AG04450 (cell line): ENCODE data around the gene C6orf15. TPM values are rescaled to one million over a fixed set of nuclear protein-coding genes. Genes with fewer than 3 reads are reported as not detected.
"Not testable (repeated sequence)": the region's sequence is repeated elsewhere in the genome, so short reads cannot be mapped to it uniquely, and the experiment has no call there.

Experiments
- CTCF ChIA-PET: fragments of 300-600, 350-600 bp; formaldehyde crosslinking; extraction: SDS; loops from one replicate; lab custom pipeline; 2022; ENCODE audit warnings: antibody characterized with exemption, inconsistent platforms; lab: Charles Lee
- POLR2A ChIA-PET: fragments of 350-600 bp; formaldehyde crosslinking; extraction: SDS; loops from one replicate; lab custom pipeline; 2021; ENCODE audit warnings: antibody characterized with exemption, inconsistent platforms; lab: Yijun Ruan, JAX
- DNase-seq: peaks from one replicate; pipeline ENCODE4 v3.0.0-alpha.2; 2011; ENCODE audit warnings: low read depth, low spot score
- H3K27ac ChIP-seq: one replicate; pipeline ENCODE4 v1.5.1; 2012; ENCODE audit warnings: low read depth, low read length, control low read depth
- H3K27me3 ChIP-seq: one replicate; pipeline ENCODE4 v1.6.0; 2012; ENCODE audit warnings: low read length; ENCODE audit not compliant: control insufficient read depth, insufficient read depth
- H3K4me3 ChIP-seq: 2 replicates; pipeline ENCODE4 v1.5.1; 2011; ENCODE audit warnings: mild to moderate bottlenecking, low read depth, low read length, control low read depth
- H3K9me3 ChIP-seq: 2 replicates; pipeline ENCODE4 v1.5.1; 2012; ENCODE audit warnings: low read length; ENCODE audit not compliant: control insufficient read depth, insufficient read depth
- CTCF ChIP-seq: IDR thresholded peaks from 2 replicates; pipeline ENCODE4 v1.5.1; 2011; ENCODE audit warnings: low read depth, low read length, control low read depth, inconsistent platforms
- polyA plus RNA-seq: library from polyadenylated mRNA; depleted of rRNA; stranded (reverse); fragments of >200 nt; gene quantifications from 2 replicates; pipeline ENCODE4 v1.2.3, GENCODE V29; 2011; rRNA removed
- small RNA-seq: library from RNA; depleted of rRNA; stranded (forward); fragments of <200 nt; gene quantifications from one replicate; pipeline ENCODE3, GENCODE V24; 2012; ENCODE audit warnings: low read depth; ENCODE audit not compliant: insufficient read length

Gene C6orf15
- polyA plus RNA-seq, 1 experiment: not detected

- DNase-seq, H3K9me3 ChIP-seq, H3K27ac ChIP-seq, POLR2A ChIA-PET, CTCF ChIA-PET, H3K27me3 ChIP-seq, H3K4me3 ChIP-seq: not testable (repeated sequence)
Measured at GRCh38 chr6:31067028-31067427, 45.3 kb downstream of the C6orf15 start.

GRCh38 chr6:31065556-31065955 lies 46.8 kb downstream of the C6orf15 start:
- TF ChIP-seq CTCF: no peak
- CTCF ChIA-PET: no interaction called here
- DNase-seq: no peak
- no peaks in the 10 kb centered on the region for H3K9me3 ChIP-seq
- H3K4me3 ChIP-seq: no peak overlapping the region
- POLR2A ChIA-PET: no interaction called here
- H3K27ac ChIP-seq: no peak overlapping the region
- peaks cover 7% of the 10 kb centered on the region for H3K27me3 ChIP-seq

- Histone ChIP-seq H3K9me3 (no peaks in the 10 kb centered on the region), H3K27me3 (peaks cover 7% of the 10 kb centered on the region), H3K4me3 (no peak overlapping the region), H3K27ac (no peak overlapping the region)
- ChIA-PET CTCF (interaction anchor here (0.6 to 1.0 kb wide), 2 partner anchors 24 to 121 kb away, joined by 4 to 5 read pairs; no protein-coding TSS in a partner anchor), POLR2A (no interaction called here)
- no peak for TF ChIP-seq CTCF
- no peak for DNase-seq
Measured at GRCh38 chr6:31063906-31064435, 48.4 kb downstream of the C6orf15 start.

Small RNA genes lying within 50 kb of the gene (small RNA-seq; reads per million reads assigned to genes)
- not detected for gene POLR2LP1
- not detected for gene RNU6-1133P

Other genes with a start within 250 kb of the C6orf15 start
- gene DDR1, start 228.1 kb downstream of the C6orf15 start, polyA plus RNA-seq: 9.9 and 13.3 TPM in 2 replicates
- 31.9 and 33.0 TPM in 2 replicates for gene GTF2H4, start 204.4 kb downstream of the C6orf15 start, polyA plus RNA-seq
- 10.3 and 12.2 TPM in 2 replicates for gene VARS2, start 198.3 kb downstream of the C6orf15 start, polyA plus RNA-seq
- gene SFTA2, start 180.4 kb downstream of the C6orf15 start, polyA plus RNA-seq: not detected in 2 replicates
- gene MUCL3, start 171.6 kb downstream of the C6orf15 start, polyA plus RNA-seq: not detected in 2 replicates
- gene MUC21, start 128.9 kb downstream of the C6orf15 start, polyA plus RNA-seq: not detected in 2 replicates
- not detected in 2 replicates for gene MUC22, start 102.1 kb downstream of the C6orf15 start, polyA plus RNA-seq
- gene PSORS1C1, start 2.2 kb upstream of the C6orf15 start, polyA plus RNA-seq: 0.94 and 1.6 TPM in 2 replicates
- not detected in 2 replicates for gene CDSN, start 7.9 kb upstream of the C6orf15 start, polyA plus RNA-seq
- not detected in 2 replicates for gene PSORS1C2, start 26.5 kb upstream of the C6orf15 start, polyA plus RNA-seq
- gene CCHCR1, start 45.2 kb upstream of the C6orf15 start, polyA plus RNA-seq: 10.4 TPM in 2 replicates
- gene TCF19, start 46.0 kb upstream of the C6orf15 start, polyA plus RNA-seq: 3.4 and 4.2 TPM in 2 replicates
- not detected in 2 replicates for gene POU5F1, start 58.1 kb upstream of the C6orf15 start, polyA plus RNA-seq
- gene HLA-C, start 159.5 kb upstream of the C6orf15 start, polyA plus RNA-seq: 245 and 346 TPM in 2 replicates
- gene HLA-B, start 244.6 kb upstream of the C6orf15 start, polyA plus RNA-seq: 418 and 513 TPM in 2 replicates